ENCODE measurements around the gene SLC13A3. TPM values are rescaled to one million over a fixed set of nuclear protein-coding genes. Genes with fewer than 3 reads are reported as not detected.

SLC13A3 gene
- total RNA-seq, 3 donors from 2014 or later, result 0.08 to 0.19 (median 0.13) TPM

GRCh38 chr20:46582648-46583047, 68.6 kb downstream of the SLC13A3 start:
- no peak overlapping the region for H3K4me3 Mint-ChIP-seq
- H3K4me1 Mint-ChIP-seq (ENCODE audit: low read depth), result no peaks in the 10 kb centered on the region

GRCh38 chr20:46581391-46581790, 69.9 kb downstream of the SLC13A3 start:
- no peak overlapping the region for H3K4me3 Mint-ChIP-seq
- ATAC-seq, result no peak
- peaks cover 7% of the 10 kb centered on the region for H3K27me3 Mint-ChIP-seq (ENCODE audit: low read depth)
- no peak for DNase-seq
- H3K9me3 Mint-ChIP-seq, result no peaks in the 10 kb centered on the region
- no peaks in the 10 kb centered on the region for H3K4me1 Mint-ChIP-seq (ENCODE audit: low read depth)
- no peaks in the 10 kb centered on the region for H3K36me3 Mint-ChIP-seq (ENCODE audit: insufficient read depth)

More at GRCh38 chr20:46582648-46583047, 68.6 kb downstream of the SLC13A3 start:
- no peaks in the 10 kb centered on the region for H3K36me3 Mint-ChIP-seq (ENCODE audit: insufficient read depth)
- no peak for DNase-seq
- no peak for ATAC-seq
- no peaks in the 10 kb centered on the region for H3K9me3 Mint-ChIP-seq
- H3K27me3 Mint-ChIP-seq (ENCODE audit: low read depth), result peaks cover 3% of the 10 kb centered on the region

- Mint-ChIP-seq H3K9me3 (no peaks in the 10 kb centered on the region), H3K4me3 (no peak overlapping the region), H3K27me3 (ENCODE audit: low read depth) (peaks cover 7% of the 10 kb centered on the region), H3K4me1 (ENCODE audit: low read depth) (no peaks in the 10 kb centered on the region), H3K36me3 (ENCODE audit: insufficient read depth) (no peaks in the 10 kb centered on the region)
- DNase-seq, result no peak
- no peak for ATAC-seq
Observed at GRCh38 chr20:46580613-46581205, 70.5 kb downstream of the SLC13A3 start.

DNA sequence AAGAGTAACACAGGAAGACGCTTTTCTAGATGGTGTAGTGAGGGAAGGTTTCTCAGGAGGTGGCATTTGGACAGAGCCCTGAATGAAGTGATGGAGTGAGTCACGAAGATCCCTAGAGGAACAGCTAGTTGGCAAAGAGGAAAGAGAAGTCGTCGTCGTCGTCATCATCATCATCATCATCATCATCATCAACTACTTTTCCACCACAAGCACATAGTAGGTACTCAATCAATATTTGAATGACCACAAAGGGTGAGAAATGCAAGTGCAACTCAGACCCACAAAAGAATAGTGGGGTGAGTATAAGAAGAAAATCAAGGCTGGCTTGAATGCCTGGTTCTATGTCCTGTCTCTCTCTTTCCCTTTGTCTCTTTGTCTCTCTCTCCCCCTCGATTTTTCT, 72.5 kb downstream of the SLC13A3 start:
- DNase-seq (no peak), ATAC-seq (no peak)
- Mint-ChIP-seq H3K9me3 (no peaks in the 10 kb centered on the region), H3K27me3 (ENCODE audit: low read depth) (peaks cover 5% of the 10 kb centered on the region), H3K36me3 (ENCODE audit: insufficient read depth) (no peaks in the 10 kb centered on the region), H3K4me1 (ENCODE audit: low read depth) (no peaks in the 10 kb centered on the region), H3K4me3 (no peak overlapping the region)

DNA sequence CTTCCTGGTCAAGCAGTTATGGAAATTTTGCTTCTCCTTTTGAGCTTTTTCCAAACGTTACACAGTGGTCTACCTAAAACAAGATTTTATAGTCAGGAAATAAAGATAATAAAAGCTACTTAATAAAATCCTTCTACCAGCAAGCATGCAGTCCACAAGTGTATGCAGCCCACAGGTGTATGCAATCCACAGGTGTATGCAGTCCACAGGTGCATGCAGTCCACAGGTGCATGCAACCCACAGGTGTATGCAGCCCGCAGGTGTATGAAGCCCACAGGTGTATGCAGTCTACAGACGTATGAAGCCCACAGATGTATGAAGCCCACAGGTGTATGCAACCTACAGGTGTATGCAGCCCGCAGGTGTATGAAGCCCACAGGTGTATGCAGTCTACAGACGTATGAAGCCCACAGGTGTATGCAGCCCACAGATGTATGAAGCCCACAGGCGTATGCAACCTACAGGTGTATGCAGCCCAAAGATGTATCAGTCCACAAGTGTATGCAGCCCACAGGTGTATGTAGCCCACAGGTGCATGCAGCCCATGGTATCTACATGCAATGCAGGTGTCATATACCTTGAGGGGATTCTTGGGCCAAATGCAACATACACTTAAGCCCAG, 74.4 kb downstream of the SLC13A3 start:
- H3K36me3 Mint-ChIP-seq (ENCODE audit: insufficient read depth), result no peaks in the 10 kb centered on the region
- no peak overlapping the region for H3K4me3 Mint-ChIP-seq
- H3K27me3 Mint-ChIP-seq (ENCODE audit: low read depth), result peaks cover 4% of the 10 kb centered on the region

DNA sequence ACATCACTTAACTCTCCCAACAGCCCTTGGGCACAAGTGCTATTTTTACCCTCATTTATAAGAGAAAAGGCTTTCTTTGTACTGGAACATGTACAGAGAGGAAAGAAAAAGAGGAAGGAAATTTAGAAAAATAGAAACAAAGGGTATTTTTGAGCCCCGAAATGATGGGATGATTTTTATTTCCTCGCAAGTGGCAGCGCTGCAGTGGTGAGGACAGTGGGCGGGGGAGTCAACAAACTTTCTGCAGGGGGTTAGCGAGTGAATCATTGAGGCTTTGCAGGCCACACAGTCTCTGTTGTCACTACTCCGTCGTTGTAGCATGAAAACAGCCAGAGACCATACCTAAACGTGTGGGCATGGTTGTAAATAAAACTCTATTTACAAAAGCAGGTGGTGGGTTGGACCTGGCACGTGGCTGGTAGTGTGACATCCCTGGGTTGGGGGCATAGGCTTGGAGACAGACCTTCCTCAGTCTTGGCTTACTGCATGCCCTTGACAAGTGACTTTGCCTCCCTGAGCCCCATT, 75.3 kb downstream of the SLC13A3 start:
- peak; percentile 46 to 52 for ATAC-seq
- peaks cover 4% of the 10 kb centered on the region for H3K27me3 Mint-ChIP-seq (ENCODE audit: low read depth)
- DNase-seq, result no peak
- no peaks in the 10 kb centered on the region for H3K4me1 Mint-ChIP-seq (ENCODE audit: low read depth)
- no peaks in the 10 kb centered on the region for H3K9me3 Mint-ChIP-seq
- H3K4me3 Mint-ChIP-seq, result no peak overlapping the region
- no peaks in the 10 kb centered on the region for H3K36me3 Mint-ChIP-seq (ENCODE audit: insufficient read depth)

More for the DNA sequence above, 74.4 kb downstream of the SLC13A3 start:
- Mint-ChIP-seq H3K9me3 (no peaks in the 10 kb centered on the region), H3K4me1 (ENCODE audit: low read depth) (no peaks in the 10 kb centered on the region)
- no peak for ATAC-seq
- no peak for DNase-seq

DNA sequence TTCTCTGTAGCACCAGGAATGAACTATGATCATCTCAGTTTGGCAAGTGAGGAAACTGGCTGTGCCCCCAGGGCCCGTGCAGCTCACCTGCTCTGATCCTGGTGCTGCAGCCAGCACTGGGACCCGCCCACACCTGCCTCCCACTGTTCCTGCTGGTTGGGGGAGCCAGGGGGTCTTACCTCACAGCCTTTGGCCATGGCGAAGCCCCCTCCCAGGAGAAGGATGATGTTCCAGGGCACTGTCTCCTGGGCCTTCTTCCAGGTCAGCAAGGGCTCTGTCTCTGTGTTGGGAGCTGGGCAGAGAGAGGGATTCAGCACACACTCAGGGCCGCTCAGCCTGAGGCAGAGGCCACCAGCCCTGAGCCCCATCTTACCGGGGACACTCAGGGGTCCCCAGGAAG, 75.9 kb downstream of the SLC13A3 start:
- Mint-ChIP-seq H3K4me3 (no peak overlapping the region), H3K36me3 (ENCODE audit: insufficient read depth) (no peaks in the 10 kb centered on the region), H3K9me3 (no peaks in the 10 kb centered on the region), H3K4me1 (ENCODE audit: low read depth) (no peaks in the 10 kb centered on the region), H3K27me3 (ENCODE audit: low read depth) (peaks cover 6% of the 10 kb centered on the region)
- ATAC-seq, result no peak
- no peak for DNase-seq

GRCh38 chr20:46573788-46574584, 77.3 kb downstream of the SLC13A3 start:
- Mint-ChIP-seq H3K4me1 (ENCODE audit: low read depth) (no peaks in the 10 kb centered on the region), H3K9me3 (no peaks in the 10 kb centered on the region), H3K4me3 (no peak overlapping the region), H3K27me3 (ENCODE audit: low read depth) (peaks cover 6% of the 10 kb centered on the region), H3K36me3 (ENCODE audit: insufficient read depth) (no peaks in the 10 kb centered on the region)
- ATAC-seq (no peak), DNase-seq (no peak)

DNA sequence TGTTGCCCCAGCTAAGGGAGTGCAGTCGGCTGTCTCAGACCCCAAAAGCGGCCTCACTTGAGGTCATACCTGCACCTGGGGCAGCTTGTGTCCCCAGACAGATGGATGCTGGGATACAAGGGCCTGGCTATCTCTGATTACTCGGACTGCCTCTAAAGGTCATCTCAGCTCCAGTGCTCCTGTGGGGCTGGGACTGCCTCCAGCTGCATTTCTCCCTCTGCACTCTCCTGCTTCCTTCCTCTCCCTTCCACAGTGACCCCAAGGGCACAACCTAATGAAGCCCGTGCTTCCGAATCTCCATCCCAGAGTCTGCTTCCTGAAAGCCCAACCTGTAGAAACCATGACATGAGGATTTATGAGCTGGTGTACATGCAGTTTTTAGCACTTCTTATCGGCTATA, 78.0 kb downstream of the SLC13A3 start:
- Mint-ChIP-seq H3K9me3 (no peaks in the 10 kb centered on the region), H3K27me3 (ENCODE audit: low read depth) (peaks cover 6% of the 10 kb centered on the region), H3K4me1 (ENCODE audit: low read depth) (no peaks in the 10 kb centered on the region), H3K36me3 (ENCODE audit: insufficient read depth) (no peaks in the 10 kb centered on the region), H3K4me3 (no peak overlapping the region)
- DNase-seq (no peak), ATAC-seq (no peak)

- Mint-ChIP-seq H3K36me3 (ENCODE audit: insufficient read depth) (no peaks in the 10 kb centered on the region), H3K9me3 (no peaks in the 10 kb centered on the region), H3K4me1 (ENCODE audit: low read depth) (no peaks in the 10 kb centered on the region), H3K4me3 (no peak overlapping the region), H3K27me3 (ENCODE audit: low read depth) (peaks cover 6% of the 10 kb centered on the region)
- ATAC-seq, result no peak
- no peak for DNase-seq
Observed at GRCh38 chr20:46572790-46573189, 78.5 kb downstream of the SLC13A3 start.

DNA sequence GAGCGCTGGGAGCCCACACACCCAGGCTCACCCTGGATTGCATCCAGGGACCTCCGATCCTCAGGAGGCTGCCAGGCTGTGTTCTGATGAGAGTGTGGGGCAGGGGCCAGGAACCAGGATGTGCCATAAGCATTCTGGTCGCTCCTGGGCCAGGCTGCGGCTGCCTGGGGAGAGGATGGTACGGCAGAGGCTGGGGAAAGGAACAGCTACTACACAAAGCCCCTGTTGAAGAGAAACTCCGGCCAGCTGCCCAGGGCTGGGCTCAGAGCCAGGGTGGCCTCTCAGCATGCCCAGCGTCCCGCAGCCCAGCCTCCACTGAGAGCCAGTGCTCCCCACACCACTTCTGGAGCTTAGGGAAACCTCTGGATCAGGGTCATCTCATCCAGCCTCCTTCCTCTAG, 79.1 kb downstream of the SLC13A3 start:
- no peak for DNase-seq
- H3K4me1 Mint-ChIP-seq (ENCODE audit: low read depth), result no peaks in the 10 kb centered on the region
- H3K27me3 Mint-ChIP-seq (ENCODE audit: low read depth), result peaks cover 9% of the 10 kb centered on the region
- no peaks in the 10 kb centered on the region for H3K9me3 Mint-ChIP-seq
- H3K36me3 Mint-ChIP-seq (ENCODE audit: insufficient read depth), result no peaks in the 10 kb centered on the region
- no peak overlapping the region for H3K4me3 Mint-ChIP-seq
- ATAC-seq, result no peak

DNA sequence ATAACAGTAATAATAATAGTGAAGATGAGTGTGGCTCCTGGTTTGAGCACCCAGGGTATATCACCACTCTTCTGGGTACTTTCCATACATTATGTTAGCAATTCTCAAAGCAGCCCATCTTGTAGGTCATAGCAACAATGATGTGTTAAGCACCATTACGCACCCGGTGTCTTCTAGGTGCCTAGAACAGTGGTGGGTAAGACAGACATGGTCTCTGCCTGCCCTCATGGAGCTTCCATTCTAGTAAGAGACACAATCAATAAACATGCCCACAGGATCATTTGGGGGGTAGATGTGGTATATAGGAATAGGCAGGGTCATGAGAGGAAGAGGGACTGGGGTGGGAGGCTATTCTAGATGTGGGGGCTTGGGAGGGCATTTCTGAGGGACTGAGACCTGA, 79.8 kb downstream of the SLC13A3 start:
- no peak for DNase-seq
- no peak for ATAC-seq
- H3K27me3 Mint-ChIP-seq (ENCODE audit: low read depth), result peaks cover 7% of the 10 kb centered on the region
- H3K4me1 Mint-ChIP-seq (ENCODE audit: low read depth), result no peaks in the 10 kb centered on the region
- no peak overlapping the region for H3K4me3 Mint-ChIP-seq
- no peaks in the 10 kb centered on the region for H3K9me3 Mint-ChIP-seq
- no peaks in the 10 kb centered on the region for H3K36me3 Mint-ChIP-seq (ENCODE audit: insufficient read depth)

DNA sequence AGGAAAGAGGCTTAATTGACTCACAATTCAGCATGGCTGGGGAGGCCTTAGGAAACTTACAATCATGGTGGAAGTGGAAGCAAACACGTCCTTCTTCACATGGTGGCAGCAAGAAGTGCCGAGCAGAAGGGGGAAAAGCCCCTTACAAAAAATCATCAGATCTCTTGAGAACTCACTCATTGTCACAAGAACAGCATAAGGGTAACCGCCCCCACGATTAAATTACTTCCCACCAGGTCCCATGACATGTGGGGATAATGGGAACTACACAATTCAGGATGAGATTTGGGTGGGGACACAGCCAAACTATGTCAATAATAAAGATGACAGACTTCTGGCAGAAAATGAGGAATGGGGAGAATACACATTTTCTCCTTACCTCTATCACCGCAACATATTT, 80.3 kb downstream of the SLC13A3 start:
- Mint-ChIP-seq H3K27me3 (ENCODE audit: low read depth) (peaks cover 7% of the 10 kb centered on the region), H3K4me3 (no peak overlapping the region), H3K36me3 (ENCODE audit: insufficient read depth) (no peaks in the 10 kb centered on the region), H3K9me3 (no peaks in the 10 kb centered on the region), H3K4me1 (ENCODE audit: low read depth) (no peaks in the 10 kb centered on the region)
- DNase-seq (no peak), ATAC-seq (no peak)

DNA sequence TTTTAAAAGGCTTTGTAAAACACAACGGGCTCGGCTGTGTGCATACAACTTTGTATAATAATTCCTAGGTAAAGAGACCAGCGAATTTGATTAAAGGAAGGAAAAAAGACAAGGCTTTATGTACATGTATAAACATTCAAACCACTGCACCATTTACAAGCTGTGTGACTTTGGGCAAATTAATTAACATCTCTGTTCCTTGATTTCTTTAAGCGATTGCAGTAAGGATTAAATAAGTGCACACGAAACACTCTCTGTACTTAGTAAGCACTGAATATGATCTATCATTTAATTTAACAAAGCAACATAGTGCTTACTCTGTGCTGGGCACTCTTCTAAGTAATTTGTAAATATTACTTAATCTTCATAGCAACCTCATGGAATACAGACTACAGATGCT, 81.3 kb downstream of the SLC13A3 start:
- Mint-ChIP-seq H3K27me3 (ENCODE audit: low read depth) (peaks cover 7% of the 10 kb centered on the region), H3K9me3 (no peaks in the 10 kb centered on the region), H3K4me3 (no peak overlapping the region), H3K36me3 (ENCODE audit: insufficient read depth) (no peaks in the 10 kb centered on the region), H3K4me1 (ENCODE audit: low read depth) (no peaks in the 10 kb centered on the region)
- DNase-seq, result no peak
- ATAC-seq, result no peak
